Measurements from ENCODE around the gene PCSK4.

The PCSK4 gene

DNA sequence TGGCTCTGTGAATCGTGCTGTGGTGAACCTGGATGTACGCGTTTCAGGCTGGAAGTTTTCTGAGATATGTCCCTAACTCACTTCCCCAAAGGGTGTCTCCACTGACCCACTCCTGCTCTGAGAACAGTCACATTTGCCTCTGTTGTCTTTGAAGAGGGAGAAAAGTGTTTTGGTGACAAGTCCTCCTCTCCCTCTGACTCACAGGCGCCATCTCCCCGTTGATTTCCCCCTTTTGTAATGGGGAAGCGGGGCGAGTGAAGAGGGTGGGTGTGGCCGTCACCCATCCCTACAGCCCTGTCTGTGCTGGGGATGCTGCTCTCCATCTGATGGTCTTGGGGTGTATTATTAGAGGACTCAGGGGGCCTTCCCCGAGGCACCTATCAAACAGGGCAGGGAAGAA lies 30.7 kb downstream of the PCSK4 start:
- no peak for TF ChIP-seq CTCF (IDR thresholded peaks at IDR 0.05; ENCODE audit: insufficient read depth, low read depth, low read length, missing control alignments)
- H3K4me3 ChIP-seq (ENCODE audit: low read depth, low read length) = no peak overlapping the region
- no peak for DNase-seq (ENCODE audit: low read depth)

- DNase-seq (ENCODE audit: low read depth) = no peak
- no peak for TF ChIP-seq CTCF (IDR thresholded peaks at IDR 0.05; ENCODE audit: insufficient read depth, low read depth, low read length, missing control alignments)
- H3K4me3 ChIP-seq (ENCODE audit: low read depth, low read length) = no peak overlapping the region
Measured at GRCh38 chr19:1457892-1458291, 32.3 kb downstream of the PCSK4 start.

DNA sequence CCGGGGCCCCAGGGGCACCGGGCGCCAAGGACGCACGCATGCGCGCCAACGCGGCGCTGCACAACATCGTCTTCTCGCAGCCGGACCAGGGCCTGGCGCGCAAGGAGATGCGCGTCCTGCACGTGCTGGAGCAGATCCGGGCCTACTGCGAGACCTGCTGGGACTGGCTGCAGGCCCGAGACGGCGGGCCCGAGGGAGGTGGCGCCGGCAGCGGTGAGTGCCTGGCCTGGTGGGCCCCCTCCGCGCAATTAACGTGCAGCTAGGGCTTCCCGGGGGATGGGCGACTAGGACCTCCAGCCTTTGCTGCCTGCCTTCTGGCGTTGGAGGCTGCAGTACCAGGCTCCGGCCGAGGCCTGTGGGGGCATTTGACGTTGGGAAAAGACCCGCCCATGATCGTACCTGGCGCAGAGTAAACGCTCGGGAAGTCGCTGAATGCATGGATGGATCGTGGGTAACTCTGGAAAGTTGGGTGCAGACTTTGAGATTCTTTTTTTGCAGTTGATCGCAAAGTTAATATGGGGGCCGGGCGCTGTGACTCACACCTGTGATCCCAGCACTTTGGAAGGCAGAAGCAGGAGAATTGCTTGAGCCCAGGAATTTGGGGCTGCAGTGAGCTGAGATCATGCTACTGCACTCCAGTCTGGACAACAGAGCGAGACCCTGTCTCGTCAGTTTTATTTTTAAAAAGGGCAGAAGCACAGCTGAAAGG lies 33.0 kb downstream of the PCSK4 start:
- DNase-seq (ENCODE audit: low read depth) = no peak
- H3K4me3 ChIP-seq (ENCODE audit: low read depth, low read length) = no peak overlapping the region
- TF ChIP-seq CTCF (IDR thresholded peaks at IDR 0.05; ENCODE audit: insufficient read depth, low read depth, low read length, missing control alignments) = no peak

DNA sequence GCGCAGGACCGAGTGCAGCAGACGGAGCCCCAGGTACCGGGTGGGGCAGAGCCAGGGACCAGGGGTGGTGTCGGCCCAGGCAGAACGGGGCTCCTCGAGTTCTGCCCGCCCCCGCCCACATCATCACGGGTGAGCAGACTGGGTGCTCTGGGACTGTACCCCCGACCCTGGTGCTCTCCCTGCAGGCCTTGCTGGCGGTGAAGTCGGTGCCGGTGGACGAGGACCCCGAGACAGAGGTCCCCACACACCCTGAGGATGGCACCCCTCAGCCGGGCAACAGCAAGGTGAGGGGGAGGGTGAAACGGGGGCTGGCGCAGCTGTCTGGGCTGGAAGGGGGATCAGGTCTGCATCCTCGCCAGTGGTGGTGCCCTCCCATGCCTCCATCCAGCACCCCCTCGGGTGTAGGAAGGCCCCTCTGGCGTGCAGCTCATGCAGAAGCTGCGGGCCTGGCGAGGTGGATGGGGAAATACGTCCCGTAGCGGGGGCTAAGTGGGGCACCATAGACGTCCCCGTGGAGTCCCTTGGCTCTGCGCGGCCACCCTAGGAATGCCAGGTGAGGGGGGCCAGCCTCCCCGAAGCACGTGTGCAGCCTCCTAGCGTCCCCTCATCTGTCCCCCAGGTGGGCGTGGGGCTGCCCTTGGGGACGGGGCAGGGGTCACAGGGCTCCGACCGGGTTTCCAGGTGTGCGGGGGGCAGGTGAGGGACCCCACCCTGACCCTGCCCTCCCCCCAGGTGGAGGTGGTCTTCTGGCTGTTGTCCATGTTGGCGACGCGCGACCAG lies 33.8 kb downstream of the PCSK4 start:
- no peak for TF ChIP-seq CTCF (IDR thresholded peaks at IDR 0.05; ENCODE audit: insufficient read depth, low read depth, low read length, missing control alignments)
- DNase-seq (ENCODE audit: low read depth) = no peak
- H3K4me3 ChIP-seq (ENCODE audit: low read depth, low read length) = no peak overlapping the region

GRCh38 chr19:1455336-1456120 lies 34.6 kb downstream of the PCSK4 start:
- H3K4me3 ChIP-seq (ENCODE audit: low read depth, low read length) = no peak overlapping the region
- peak; percentile 68 for DNase-seq (ENCODE audit: low read depth)

GRCh38 chr19:1455002-1455335 lies 35.2 kb downstream of the PCSK4 start:
- no peak for DNase-seq (ENCODE audit: low read depth)
- H3K4me3 ChIP-seq (ENCODE audit: low read depth, low read length) = no peak overlapping the region
- TF ChIP-seq CTCF (IDR thresholded peaks at IDR 0.05; ENCODE audit: insufficient read depth, low read depth, low read length, missing control alignments) = no peak

More at GRCh38 chr19:1455336-1456120, 34.6 kb downstream of the PCSK4 start:
- TF ChIP-seq CTCF (IDR thresholded peaks at IDR 0.05; ENCODE audit: insufficient read depth, low read depth, low read length, missing control alignments) = no peak

Measured in GM12865 (cell line).